IPS-18a (cell line): Measurements from ENCODE around the gene AZU1.
"Not testable (repeated sequence)": the region's sequence is repeated elsewhere in the genome, so short reads cannot be mapped to it uniquely, and the experiment has no call there.

Experiments
- H3K27ac ChIP-seq: one replicate; pipeline ENCODE4 v1.5.1; 2013; ENCODE audit warnings: low read length
- H3K27me3 ChIP-seq: one replicate; pipeline ENCODE4 v1.6.1; 2013; ENCODE audit warnings: mild to moderate bottlenecking, low read length; ENCODE audit not compliant: control insufficient read depth, insufficient read depth
- H3K36me3 ChIP-seq: one replicate; pipeline ENCODE4 v1.6.1; 2013; ENCODE audit warnings: low read depth, low read length; ENCODE audit not compliant: control insufficient read depth
- H3K4me1 ChIP-seq: one replicate; pipeline ENCODE4 v1.6.1; 2013; ENCODE audit warnings: low read depth, low read length; ENCODE audit not compliant: control insufficient read depth
- H3K4me3 ChIP-seq: one replicate; pipeline ENCODE4 v1.5.1; 2013; ENCODE audit warnings: low read length
- H3K9ac ChIP-seq: one replicate; pipeline ENCODE4 v1.6.1; 2013; ENCODE audit warnings: mild to moderate bottlenecking, low read length, moderate library complexity
- H3K9me3 ChIP-seq: one replicate; pipeline ENCODE4 v1.6.1; 2013; ENCODE audit warnings: low read depth, low read length; ENCODE audit not compliant: control insufficient read depth

Gene AZU1

DNA sequence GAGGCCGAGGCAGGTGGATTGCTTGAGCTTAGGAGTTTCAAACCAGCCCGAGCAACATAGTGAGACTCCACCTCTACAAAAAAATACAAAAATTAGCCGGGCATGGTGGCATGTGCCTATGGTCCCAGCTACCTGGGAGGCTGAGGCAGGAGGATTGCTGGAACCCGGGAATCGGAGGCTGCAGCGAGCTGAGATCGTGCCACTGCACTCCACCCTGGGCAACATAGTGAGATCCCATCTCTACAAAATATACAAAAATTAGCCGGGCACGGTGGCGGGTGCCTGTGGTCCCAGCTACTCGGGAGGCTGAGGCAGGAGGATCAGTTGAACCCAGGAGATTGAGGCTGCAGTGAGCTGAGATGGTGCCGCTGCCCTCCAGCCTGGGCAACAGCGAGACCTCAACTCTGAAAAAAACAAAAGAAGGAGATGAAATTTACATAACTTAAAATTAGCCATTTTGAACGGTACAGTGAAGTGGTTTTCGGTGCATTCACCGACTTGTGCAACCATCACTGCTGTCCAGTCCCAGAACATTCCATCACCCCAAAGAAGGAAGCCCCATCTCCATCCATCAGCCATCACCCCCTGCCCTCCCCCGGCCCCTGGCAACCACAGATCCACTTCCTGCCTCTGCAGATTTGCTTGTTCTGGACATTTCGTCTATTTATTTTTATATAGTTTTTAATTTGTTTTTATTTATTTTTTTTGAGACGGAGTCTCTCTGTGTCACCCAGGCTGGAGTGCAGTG lies 1.6 kb upstream of the AZU1 start:
- no peak overlapping the region for H3K27ac ChIP-seq

DNA sequence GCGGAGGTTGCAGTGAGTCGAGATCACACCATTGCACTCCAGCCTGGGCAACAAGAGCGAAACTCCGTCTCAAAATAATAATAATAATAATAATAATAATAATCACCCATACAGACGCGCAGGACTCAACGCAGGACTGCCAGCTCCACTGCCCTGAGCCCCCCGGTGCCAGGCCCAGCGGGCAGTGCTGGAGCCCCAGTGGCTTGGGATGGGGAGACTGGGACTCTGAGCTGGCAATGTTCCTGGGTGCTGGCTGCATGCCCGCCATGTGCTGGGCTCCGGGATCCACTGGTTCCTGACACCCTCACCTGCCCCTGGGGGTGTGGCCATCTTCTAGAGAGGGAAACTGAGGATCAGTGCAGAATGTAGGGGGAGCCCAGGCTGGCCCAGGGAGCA lies 325 bp upstream of the AZU1 start:
- Histone ChIP-seq H3K4me3 (no peak overlapping the region), H3K27ac (no peak overlapping the region), H3K9me3 (no peaks in the 10 kb centered on the region), H3K27me3 (no peaks in the 10 kb centered on the region), H3K4me1 (no peaks in the 10 kb centered on the region), H3K36me3 (no peaks in the 10 kb centered on the region), H3K9ac (no peak overlapping the region)

More for the DNA sequence above, 1.6 kb upstream of the AZU1 start:
- Histone ChIP-seq H3K36me3 (no peaks in the 10 kb centered on the region), H3K4me3 (no peak overlapping the region), H3K4me1 (no peaks in the 10 kb centered on the region), H3K9me3 (no peaks in the 10 kb centered on the region), H3K9ac (no peak overlapping the region), H3K27me3 (no peaks in the 10 kb centered on the region)

DNA sequence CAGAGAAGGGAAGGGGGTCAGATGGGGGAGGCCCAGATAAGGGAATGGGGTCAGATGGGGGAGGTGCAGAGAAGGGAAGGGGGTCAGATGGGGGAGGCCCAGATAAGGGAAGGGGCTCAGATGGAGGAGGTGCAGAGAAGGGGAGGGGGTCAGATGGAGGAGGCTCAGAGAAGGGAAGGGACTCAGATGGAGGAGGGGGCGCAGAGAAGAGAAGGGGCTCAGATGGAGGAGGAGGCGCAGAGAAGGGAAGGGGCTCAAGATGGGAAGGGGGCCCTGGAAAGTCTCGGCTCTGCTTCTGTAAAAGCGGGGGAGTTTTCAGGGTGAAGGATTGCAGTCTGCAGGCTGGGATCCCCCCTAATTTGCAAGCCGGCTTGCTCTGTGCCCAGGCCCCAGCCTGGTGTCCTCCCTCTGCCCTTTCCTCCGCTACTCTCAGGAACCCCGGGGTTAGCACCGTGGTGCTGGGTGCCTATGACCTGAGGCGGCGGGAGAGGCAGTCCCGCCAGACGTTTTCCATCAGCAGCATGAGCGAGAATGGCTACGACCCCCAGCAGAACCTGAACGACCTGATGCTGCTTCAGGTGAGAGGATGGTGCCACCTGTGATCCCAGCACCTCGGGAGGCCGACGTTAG lies 1.6 kb downstream of the AZU1 start:
- Histone ChIP-seq H3K9ac (no peak overlapping the region), H3K27ac (no peak overlapping the region), H3K4me1 (no peaks in the 10 kb centered on the region), H3K4me3 (no peak overlapping the region), H3K36me3 (no peaks in the 10 kb centered on the region), H3K27me3 (no peaks in the 10 kb centered on the region), H3K9me3 (no peaks in the 10 kb centered on the region)

DNA sequence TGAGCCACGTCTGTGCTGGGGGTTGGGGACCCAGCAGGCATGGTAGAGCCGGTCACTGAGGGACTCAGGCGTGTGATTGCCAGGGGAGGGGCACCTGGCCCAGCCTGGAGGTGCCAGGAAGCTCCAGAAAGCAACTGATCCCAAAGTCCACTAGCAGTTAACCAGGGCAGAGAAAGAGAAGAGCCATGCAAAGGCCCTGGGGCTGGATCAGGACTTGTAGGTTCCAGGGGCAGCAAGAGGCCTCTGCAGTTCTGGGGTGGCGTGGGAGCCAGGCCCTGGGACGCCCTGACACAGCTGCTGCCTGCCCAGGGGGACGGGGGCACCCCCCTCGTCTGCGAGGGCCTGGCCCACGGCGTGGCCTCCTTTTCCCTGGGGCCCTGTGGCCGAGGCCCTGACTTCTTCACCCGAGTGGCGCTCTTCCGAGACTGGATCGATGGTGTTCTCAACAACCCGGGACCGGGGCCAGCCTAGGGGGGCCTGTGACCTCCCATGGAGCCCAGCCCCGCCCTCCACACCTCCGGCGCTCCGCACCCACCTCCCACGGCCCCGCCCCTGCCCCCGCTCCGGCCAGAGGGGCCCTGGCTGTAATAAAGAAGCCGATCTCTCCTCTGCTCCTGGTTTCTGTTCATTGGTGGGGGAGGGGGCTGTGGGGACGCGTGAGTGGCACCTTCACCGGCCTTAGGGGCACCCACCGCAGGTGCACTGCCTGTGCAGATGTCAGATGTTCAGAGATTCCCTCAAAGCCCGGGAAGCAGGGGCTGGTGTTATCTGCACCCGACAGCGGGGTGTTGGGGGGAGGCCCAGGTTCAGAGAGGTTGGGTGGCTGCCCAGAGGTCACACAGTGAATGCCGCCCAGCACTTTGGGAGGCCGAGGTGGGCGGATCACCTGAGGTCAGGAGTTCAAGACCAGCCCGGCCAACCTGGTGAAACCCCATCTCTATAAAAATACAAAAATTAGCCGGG lies 4.1 kb downstream of the AZU1 start:
- Histone ChIP-seq H3K4me1 (no peaks in the 10 kb centered on the region), H3K9ac (no peak overlapping the region), H3K27ac (no peak overlapping the region), H3K9me3 (no peaks in the 10 kb centered on the region), H3K4me3 (no peak overlapping the region), H3K36me3 (no peaks in the 10 kb centered on the region), H3K27me3 (no peaks in the 10 kb centered on the region)

DNA sequence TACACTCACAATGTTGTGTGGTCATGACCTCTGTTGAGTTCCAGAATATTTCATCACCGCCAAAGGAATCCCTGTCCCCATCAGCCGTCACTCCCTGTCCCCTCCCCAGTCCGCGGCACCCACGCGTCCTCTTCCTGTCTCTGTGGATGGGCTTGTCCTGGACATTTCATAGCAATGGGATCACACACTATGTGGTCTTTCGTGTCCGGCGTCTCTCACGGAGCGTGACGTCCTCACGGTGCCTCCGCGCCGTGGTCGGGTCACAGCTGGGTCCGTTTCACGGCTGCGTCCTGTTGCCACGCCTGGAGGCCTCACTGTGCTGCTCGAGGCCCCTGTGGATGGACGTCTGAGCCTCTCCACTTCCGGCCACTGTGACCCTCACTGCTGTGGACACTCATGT lies 6.6 kb downstream of the AZU1 start:
- no peak overlapping the region for H3K27ac ChIP-seq
- H3K36me3 ChIP-seq, result no peaks in the 10 kb centered on the region
- no peak overlapping the region for H3K4me3 ChIP-seq
- no peak overlapping the region for H3K9ac ChIP-seq
- no peaks in the 10 kb centered on the region for H3K9me3 ChIP-seq
- H3K27me3 ChIP-seq, result no peaks in the 10 kb centered on the region
- H3K4me1 ChIP-seq, result no peaks in the 10 kb centered on the region

DNA sequence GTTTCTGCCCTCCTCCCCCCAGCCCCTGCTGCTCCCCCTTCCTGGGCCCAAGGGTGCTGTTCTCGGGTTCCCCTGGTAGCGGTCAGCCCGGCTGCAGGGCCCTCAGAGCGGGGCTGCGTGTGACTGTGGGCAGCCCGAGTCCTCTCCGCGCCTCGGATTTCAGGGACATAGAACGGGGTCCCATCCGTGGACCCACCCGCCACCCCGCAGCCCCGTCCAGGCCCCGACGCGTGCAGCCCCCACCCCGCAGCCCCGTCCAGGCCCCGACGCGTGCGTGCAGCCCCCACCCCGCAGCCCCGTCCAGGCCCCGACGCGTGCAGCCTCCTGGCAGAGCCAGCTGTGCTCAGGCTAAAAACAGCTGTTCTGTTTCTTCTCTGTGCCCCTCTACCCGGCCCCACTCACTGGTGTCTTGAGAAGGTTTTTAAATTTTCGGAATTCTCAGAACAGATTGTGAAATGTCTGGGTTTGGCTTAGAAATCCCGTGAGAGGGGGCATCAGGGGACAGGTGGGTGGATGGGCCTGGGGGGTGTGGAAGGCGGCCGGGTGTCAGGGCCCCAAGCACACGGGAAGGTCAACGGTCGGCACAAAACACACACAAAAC lies 7.7 kb downstream of the AZU1 start:
- Histone ChIP-seq H3K9ac (no peak overlapping the region), H3K4me3 (no peak overlapping the region), H3K27ac (no peak overlapping the region), H3K9me3 (no peaks in the 10 kb centered on the region), H3K36me3 (no peaks in the 10 kb centered on the region), H3K4me1 (no peaks in the 10 kb centered on the region), H3K27me3 (no peaks in the 10 kb centered on the region)

DNA sequence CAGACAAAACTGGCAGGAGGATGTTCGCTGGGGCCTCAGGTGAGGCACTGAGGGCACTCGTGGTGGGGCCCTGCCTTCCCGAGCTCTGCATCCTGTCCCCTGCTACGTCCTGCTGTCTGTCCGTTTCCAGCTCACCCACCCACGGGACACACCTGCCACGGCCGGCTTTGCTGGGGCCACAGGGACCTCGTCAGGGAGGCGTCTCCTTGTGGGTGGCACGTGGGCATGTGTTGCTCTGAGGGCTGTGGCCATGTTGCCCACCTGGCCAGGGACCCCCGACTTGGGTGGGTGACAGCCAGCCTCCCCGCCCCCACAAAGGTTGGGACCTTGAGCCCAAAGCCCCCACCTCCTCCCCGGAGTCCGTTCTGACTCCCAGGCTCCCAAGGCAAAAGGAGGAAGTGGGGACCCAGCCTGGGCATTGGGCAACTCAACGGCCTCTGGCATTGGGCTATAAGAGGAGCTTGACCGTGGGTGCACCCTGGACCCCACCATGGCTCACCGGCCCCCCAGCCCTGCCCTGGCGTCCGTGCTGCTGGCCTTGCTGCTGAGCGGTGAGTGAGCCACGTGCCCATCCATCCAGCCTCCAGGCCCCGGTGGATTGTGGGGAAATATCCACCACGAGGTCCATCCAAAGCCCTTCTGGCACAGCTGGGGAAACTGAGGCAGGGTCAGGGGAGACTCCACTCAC lies 13.0 kb downstream of the AZU1 start, which contains the start of gene PRTN3:
PRTN3 (plus strand) TSS at position 481 of the 688 bp plus-strand sequence; CDS start at position 491, 10 bp downstream.
- Histone ChIP-seq H3K4me1 (no peaks in the 10 kb centered on the region), H3K9ac (no peak within 1 kb of the TSS), H3K36me3 (no peaks in the 10 kb centered on the region), H3K27me3 (peaks cover 21% of the 10 kb centered on the region), H3K4me3 (no peak within 1 kb of the TSS), H3K27ac (no peak within 1 kb of the TSS), H3K9me3 (no peaks in the 10 kb centered on the region)

DNA sequence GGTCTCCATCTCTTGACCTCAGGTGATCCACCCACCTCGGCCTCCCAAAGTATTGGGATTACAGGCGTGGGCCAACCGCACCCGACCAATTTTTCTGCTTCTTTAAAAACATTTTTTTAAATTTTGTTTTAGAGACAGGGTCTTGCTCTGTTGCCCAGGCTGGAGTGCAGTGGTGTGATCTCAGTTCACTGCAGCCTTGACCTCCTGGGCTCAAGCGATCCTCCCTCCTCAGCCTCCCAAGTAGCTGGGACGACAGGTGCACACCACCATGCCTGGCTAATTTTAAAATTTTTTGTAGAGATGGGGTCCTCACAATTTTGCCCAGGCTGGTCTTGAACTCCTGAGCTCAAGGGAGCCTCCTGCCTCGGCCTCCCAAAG lies 15.2 kb downstream of the AZU1 start:
- H3K4me3 ChIP-seq, H3K9ac ChIP-seq, H3K4me1 ChIP-seq, H3K9me3 ChIP-seq, H3K36me3 ChIP-seq, H3K27ac ChIP-seq: not testable (repeated sequence)
- H3K27me3 ChIP-seq, result peaks cover 21% of the 10 kb centered on the region

DNA sequence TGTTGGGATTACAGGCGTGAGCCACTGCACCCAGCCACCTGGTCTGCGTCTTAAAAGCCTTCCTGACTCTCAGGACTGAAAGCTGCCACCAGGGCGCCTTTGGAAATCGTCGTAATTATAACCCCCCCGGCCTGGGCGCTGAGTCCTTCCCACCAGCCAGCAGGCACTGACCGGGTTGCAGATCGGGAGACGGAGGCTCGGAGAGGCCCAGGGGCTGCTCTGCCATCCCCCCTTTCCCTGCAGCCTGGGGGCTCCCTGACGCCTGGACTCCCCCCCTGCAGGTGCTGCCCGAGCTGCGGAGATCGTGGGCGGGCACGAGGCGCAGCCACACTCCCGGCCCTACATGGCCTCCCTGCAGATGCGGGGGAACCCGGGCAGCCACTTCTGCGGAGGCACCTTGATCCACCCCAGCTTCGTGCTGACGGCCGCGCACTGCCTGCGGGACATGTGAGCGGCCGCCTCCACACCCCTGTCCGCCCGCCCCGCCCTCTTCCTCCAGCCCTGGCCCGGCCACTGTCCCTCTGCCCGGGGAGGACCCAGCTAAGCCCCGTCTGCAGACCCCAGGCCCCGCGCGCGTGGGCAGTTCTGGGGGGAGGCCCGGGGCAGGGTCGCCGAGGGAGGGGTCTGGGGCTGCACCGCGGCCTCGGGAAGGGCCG lies 15.7 kb downstream of the AZU1 start:
- Histone ChIP-seq H3K9ac (no peak overlapping the region), H3K4me1 (no peaks in the 10 kb centered on the region), H3K36me3 (no peaks in the 10 kb centered on the region), H3K4me3 (no peak overlapping the region), H3K9me3 (no peaks in the 10 kb centered on the region), H3K27ac (no peak overlapping the region), H3K27me3 (peaks cover 21% of the 10 kb centered on the region)

DNA sequence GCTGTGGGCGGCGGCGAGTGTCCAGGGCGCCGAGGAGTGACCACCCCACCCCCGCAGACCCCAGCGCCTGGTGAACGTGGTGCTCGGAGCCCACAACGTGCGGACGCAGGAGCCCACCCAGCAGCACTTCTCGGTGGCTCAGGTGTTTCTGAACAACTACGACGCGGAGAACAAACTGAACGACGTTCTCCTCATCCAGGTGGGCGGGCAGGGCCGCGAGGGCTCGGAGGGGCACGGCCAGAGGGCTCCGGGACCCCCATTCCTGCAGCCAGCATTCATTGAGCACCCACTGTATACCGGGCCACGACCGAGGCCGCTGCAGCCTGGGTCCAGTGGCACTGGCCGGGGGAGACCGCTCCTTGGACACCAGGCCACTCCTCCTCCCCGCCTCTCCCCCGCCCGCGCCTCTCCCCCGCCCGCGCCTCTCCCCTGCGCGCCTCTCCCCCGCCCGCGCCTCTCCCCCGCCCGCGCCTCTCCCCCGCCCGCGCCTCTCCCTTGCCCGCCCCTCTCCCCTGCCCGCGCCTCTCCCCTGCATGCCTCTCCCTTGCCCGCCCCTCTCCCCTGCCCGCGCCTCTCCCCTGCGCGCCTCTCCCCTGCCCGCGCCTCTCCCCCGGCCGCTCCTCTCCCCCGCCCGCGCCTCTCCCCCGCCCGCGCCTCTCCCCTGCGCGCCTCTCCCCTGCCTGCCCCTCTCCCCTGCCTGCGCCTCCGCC lies 16.4 kb downstream of the AZU1 start:
- Histone ChIP-seq H3K4me1 (no peaks in the 10 kb centered on the region), H3K4me3 (no peak overlapping the region), H3K9ac (no peak overlapping the region), H3K27ac (no peak overlapping the region), H3K27me3 (peaks cover 21% of the 10 kb centered on the region), H3K36me3 (no peaks in the 10 kb centered on the region), H3K9me3 (no peaks in the 10 kb centered on the region)
